ENCODE data around the gene ARVCF.

Gene ARVCF

GRCh38 chr22:20044495-20045151, 28.0 kb upstream of the ARVCF start:
- Histone ChIP-seq H3K9me3 (ENCODE audit: control insufficient read depth, low read length) (no peaks in the 10 kb centered on the region), H3K4me3 (ENCODE audit: low read depth, low read length) (no peak overlapping the region), H3K4me2 (ENCODE audit: low read length) (no peak overlapping the region), H3K9ac (no peak overlapping the region), H3K36me3 (ENCODE audit: control insufficient read depth, insufficient read depth, low read length) (no peaks in the 10 kb centered on the region), H3K79me2 (no peaks in the 10 kb centered on the region), H3K27me3 (ENCODE audit: control insufficient read depth, insufficient read depth, low read length) (no peaks in the 10 kb centered on the region), H3K4me1 (no peaks in the 10 kb centered on the region), H3K27ac (no peak overlapping the region), H2AFZ (no peak overlapping the region)
- TF ChIP-seq CTCF (IDR thresholded peaks at IDR 0.05), result no peak

GRCh38 chr22:20043997-20044342, 27.3 kb upstream of the ARVCF start:
- no peak overlapping the region for H3K4me2 ChIP-seq (ENCODE audit: low read length)
- no peak for TF ChIP-seq CTCF (IDR thresholded peaks at IDR 0.05)
- no peaks in the 10 kb centered on the region for H3K4me1 ChIP-seq
- H3K79me2 ChIP-seq, result no peaks in the 10 kb centered on the region
- H2AFZ ChIP-seq, result no peak overlapping the region
- H3K27me3 ChIP-seq (ENCODE audit: control insufficient read depth, insufficient read depth, low read length), result no peaks in the 10 kb centered on the region
- no peaks in the 10 kb centered on the region for H3K36me3 ChIP-seq (ENCODE audit: control insufficient read depth, insufficient read depth, low read length)
- H3K9ac ChIP-seq, result no peak overlapping the region
- H3K9me3 ChIP-seq (ENCODE audit: control insufficient read depth, low read length), result no peaks in the 10 kb centered on the region
- no peak overlapping the region for H3K4me3 ChIP-seq (ENCODE audit: low read depth, low read length)
- no peak overlapping the region for H3K27ac ChIP-seq

GRCh38 chr22:20043057-20043996, 26.7 kb upstream of the ARVCF start:
- TF ChIP-seq CTCF (IDR thresholded peaks at IDR 0.05), result no peak
- Histone ChIP-seq H3K4me1 (no peaks in the 10 kb centered on the region), H3K4me3 (ENCODE audit: low read depth, low read length) (no peak overlapping the region), H3K9me3 (ENCODE audit: control insufficient read depth, low read length) (no peaks in the 10 kb centered on the region), H3K9ac (no peak overlapping the region), H3K27me3 (ENCODE audit: control insufficient read depth, insufficient read depth, low read length) (no peaks in the 10 kb centered on the region), H2AFZ (no peak overlapping the region), H3K27ac (no peak overlapping the region), H3K4me2 (ENCODE audit: low read length) (no peak overlapping the region), H3K36me3 (ENCODE audit: control insufficient read depth, insufficient read depth, low read length) (no peaks in the 10 kb centered on the region), H3K79me2 (no peaks in the 10 kb centered on the region)

GRCh38 chr22:20040327-20041200, 23.9 kb upstream of the ARVCF start:
- H3K36me3 ChIP-seq (ENCODE audit: control insufficient read depth, insufficient read depth, low read length), result no peaks in the 10 kb centered on the region
- H3K4me3 ChIP-seq (ENCODE audit: low read depth, low read length), result no peak overlapping the region
- H3K27me3 ChIP-seq (ENCODE audit: control insufficient read depth, insufficient read depth, low read length), result no peaks in the 10 kb centered on the region
- H3K9me3 ChIP-seq (ENCODE audit: control insufficient read depth, low read length), result no peaks in the 10 kb centered on the region
- peaks cover 10% of the 10 kb centered on the region for H3K79me2 ChIP-seq
- no peak overlapping the region for H3K27ac ChIP-seq
- no peak for TF ChIP-seq CTCF (IDR thresholded peaks at IDR 0.05)
- no peak overlapping the region for H3K9ac ChIP-seq
- no peaks in the 10 kb centered on the region for H3K4me1 ChIP-seq
- no peak overlapping the region for H3K4me2 ChIP-seq (ENCODE audit: low read length)
- no peak overlapping the region for H2AFZ ChIP-seq
